GM18505 (cell line): ENCODE results near the gene SORL1.

Experiments used
- ATAC-seq: cut with Tn5 transposase; IDR thresholded peaks from one replicate; pipeline ENCODE4 v1.9.1; 2021; ENCODE audit not compliant: unreplicated experiment
- POLR2A ChIP-seq: IDR thresholded peaks from 4 replicates; pipeline ENCODE4 v1.6.1; 2011; ENCODE audit warnings: borderline replicate concordance; ENCODE audit not compliant: insufficient read depth, insufficient read length; ENCODE audit errors: extremely low read depth

SORL1 gene

DNA sequence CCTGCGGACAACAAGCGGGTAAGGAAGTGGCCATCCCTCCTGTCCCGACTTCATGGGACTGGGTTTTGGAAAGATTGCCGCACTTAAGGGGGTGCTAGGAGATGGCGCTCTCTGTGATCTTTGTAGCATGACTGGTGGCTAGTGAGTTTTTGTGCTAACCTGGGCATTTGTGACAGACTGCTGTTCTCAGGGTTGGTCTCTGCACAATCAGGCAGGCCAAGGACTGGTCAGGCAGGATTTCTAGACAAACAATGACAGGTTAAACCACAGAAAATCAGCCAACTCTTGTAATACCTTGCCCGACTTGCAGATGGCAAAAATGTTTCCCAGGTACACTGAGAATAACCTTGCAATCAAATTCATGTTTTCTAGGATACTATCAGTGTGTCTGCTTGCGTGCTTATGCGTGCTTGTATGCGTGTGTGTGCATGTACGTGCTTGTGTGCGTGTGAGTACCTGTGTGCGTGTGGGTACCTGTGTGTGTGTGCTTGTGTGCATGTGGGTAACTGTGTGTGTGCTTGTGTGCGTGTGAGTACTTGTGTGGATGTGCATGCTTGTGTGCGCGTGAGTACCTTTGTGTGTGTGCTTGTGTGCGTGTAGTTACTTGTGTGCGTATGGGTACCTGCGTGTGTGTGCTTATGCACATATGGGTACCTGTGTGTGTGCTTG lies 26.2 kb downstream of the SORL1 start:
- ATAC-seq: no peak
- TF ChIP-seq POLR2A: no peak

DNA sequence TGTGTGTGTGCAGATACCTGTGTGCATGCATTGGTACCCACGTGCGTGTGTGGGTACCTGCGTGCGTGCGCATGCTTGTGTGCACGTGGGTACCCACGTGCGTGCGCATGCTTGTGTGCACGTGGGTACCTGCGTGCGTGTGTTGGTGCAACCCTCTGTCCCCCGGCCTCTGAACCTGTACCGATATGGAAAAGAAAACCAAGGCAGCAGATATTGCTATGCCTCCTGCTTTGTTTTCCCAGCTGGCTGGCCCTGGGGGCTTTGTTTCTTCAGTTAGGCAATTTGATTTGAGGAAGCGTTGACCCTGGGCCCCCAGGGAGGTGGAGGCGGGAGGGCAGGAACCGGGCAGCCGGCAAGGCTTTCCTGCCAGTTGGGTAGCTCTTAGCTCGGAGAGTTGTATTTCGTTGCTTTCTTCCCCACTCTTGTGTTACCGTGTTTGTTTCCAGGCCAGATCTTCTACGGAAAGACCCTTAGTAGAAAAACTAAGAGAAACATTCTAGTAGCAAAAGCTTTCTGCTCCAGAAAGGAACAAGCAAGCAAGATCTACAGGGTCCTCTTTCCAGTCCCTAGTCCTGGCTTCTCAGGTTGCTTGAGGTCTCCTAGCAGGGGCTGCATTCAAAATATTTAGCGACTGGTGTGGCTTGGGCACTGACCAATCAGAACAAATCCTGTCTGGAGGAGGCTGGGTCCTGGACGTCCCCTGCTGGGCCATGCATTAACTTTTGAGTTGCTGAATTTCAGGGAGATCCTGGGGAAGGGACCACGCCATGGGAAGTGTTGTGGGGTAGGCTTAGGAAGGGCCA lies 27.0 kb downstream of the SORL1 start:
- TF ChIP-seq POLR2A: no peak
- no peak for ATAC-seq

DNA sequence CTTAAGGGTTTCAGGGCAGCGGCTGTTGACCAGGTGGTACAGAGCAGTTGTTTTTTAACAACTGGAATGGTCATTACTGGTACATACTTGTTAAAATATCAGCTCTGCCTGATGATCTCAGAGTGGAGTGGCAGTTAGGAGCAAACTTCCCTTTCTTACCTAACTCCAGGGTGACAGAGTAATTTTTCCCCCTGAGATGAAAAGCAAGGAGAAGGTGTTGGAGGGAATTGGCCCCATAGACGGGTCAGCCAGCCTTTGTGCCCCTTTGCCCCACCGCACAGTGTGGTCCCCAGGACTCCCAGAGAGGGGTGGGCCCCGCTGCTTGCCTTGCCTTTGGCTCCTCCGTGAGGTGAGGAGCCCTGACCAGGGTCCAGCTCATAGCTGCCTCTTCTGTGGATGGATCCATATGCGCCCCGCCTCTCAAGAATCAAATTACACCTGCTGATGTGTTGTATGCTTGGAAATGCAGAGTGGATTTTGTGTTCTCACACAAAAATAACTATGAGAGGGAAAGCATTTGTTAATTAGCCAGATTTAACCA lies 27.7 kb downstream of the SORL1 start:
- TF ChIP-seq POLR2A: no peak
- no peak for ATAC-seq

DNA sequence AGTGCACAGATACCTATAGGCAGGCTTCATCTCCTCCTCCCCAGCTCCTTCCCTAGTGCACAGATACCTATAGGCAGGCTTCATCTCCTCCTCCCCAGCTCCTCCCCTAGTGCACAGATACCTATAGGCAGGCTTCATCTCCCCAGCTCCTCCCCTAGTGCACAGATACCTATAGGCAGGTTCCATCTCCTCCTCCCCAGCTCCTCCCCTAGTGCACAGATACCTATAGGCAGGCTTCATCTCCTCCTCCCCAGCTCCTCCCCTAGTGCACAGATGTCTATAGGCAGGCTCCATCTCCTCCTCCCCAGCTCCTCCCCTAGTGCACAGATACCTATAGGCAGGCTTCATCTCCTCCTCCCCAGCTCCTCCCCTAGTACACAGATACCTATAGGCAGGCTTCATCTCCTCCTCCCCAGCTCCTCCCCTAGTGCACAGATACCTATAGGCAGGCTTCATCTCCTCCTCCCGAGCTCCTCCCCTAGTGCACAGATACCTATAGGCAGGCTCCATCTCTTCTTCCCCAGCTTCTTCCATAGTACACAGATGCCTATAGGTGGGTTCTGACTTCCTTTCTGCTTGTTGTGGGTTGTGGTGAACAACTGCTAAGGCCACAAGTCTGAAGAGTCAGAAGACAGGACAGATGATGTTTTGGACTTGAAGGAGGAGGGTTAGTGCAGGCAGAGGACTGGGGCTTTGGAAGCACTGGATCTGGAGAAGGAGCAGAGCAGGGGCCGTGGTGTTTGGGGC lies 29.5 kb downstream of the SORL1 start:
- peak; percentile 61 for TF ChIP-seq POLR2A
- peak; percentile 43 for ATAC-seq

DNA sequence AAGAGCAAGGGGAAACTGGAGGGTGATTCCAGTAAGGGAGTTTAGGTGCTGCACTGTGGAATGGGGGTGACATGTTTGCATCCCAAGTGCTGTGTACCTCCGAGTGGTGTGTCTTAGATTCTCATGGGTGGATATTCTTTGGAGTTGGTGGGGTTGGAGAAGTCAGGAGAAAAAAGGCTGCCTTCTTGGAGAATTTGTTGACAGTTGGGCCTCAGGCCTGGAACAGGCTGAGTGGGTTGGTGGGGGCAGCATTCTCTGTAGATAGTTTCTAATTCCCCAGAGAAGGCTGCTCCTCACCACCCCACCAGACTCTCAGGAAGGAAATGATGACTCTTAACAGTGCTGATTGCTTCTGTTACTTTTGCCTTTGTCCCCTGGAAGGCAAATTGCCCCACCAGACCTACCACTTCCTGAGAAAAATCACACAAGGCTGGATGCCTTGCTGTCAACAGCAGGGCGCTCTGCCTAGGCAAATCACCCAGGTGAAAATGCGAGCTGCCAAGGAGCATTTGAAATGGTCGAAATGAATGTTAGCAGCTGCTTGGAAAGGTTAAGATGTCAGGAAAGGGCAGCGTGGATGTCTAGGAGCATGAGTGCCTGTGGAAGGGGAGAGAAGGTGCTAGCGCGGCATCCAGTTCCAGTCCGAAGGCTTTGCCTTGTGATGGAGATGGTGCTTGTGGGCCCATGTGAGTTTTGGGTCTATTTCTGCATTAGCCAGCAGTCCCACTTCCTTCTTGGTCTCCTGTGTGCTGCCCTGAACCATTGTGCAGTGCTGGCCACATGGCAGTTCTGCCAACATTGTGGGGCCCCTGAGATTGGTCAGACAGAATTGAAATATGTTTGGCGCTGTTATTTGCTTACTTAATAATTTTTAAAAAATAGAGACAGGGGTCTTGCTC lies 30.4 kb downstream of the SORL1 start:
- peak; percentile 85 for ATAC-seq
- peak; percentile 48 for TF ChIP-seq POLR2A

DNA sequence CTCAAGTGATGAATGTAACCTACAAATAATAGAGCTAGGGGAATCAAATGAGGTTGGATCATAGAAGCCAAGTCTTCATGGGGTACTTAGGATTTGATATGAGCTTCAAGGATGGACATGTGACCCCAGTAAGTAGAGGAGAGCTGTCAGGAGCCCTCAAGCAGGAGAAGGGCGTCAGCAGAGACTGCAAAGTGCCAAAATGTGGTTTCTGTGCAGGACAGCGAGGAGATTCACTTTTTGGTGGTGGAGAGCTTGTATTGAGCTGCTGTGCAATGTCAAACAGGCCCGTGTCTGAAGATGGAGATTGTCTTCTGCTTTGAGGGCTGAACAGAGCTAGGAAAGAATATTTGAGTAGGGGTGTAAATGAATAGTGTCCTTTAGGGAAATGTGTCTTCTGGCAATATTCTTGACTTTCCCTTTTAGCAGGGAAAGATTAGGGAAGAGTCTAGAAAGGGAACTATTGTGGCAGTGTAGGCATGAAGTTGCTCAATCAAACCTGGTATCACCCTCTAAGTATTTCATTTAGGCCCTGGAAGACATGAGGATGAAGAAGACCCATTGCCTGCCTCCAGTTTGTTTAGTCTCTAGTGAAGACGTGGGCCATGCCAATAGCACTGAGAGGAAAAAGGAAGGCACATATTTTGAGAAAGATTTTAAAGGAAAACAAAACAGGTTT lies 31.8 kb downstream of the SORL1 start:
- TF ChIP-seq POLR2A: no peak
- no peak for ATAC-seq

DNA sequence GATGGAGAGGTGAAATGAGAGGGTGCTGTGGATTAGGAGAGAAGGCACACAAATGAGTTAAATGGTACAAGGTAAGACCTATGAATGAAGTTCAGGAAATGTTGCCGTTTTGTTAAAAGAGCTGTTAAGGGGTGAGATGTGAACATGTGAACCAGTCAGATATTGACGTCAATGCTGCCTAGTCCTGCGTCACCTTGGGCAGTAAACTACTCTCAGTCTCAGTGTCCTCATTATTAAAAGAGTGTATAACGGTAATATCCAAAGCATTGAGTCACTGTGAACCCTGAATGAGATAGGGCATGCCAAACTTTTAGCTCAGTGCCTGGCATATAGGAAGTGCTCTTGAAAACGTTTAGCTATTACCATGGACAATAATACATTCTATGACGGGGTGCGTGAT lies 33.1 kb downstream of the SORL1 start:
- no peak for ATAC-seq
- TF ChIP-seq POLR2A: no peak

DNA sequence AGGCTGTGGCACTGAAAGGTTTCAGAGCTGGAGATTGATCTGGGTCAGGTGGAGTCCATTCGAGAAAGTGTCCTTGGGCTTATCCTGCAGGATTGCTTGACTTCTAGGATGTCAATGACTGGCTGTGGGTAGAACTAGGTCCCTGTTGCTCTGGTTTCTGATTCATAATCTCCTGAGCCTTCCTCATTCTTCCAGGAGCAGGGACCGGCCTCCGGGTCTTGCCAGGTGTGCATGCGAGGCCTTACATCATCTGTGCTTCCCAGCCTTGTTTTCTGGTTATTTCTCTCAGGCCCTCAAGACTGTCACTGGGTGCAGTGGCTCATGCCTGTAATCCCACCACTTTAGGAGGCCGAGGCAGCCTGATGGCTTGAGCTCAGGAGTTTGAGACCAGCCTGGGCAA lies 33.9 kb downstream of the SORL1 start:
- TF ChIP-seq POLR2A: no peak
- ATAC-seq: no peak

DNA sequence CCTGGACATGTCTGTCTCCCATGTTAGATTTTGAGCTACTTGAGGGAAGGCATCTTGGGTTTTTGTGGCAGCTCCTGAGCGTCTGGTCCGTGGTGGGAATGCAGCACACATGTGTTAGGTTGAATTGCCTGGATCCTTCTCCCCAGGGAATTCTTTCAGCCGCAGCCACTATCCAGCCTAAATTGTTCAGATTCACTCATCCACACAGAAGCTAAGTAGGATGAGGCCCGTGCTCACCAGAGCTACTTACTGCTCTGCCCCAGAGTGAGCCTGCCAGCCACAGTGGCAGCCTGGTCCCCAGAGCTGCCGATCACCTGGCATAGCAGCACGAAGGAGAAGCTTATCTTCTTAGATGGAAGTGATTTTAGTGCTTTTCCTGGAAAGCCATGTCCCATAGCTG lies 35.1 kb downstream of the SORL1 start:
- TF ChIP-seq POLR2A: no peak
- no peak for ATAC-seq

DNA sequence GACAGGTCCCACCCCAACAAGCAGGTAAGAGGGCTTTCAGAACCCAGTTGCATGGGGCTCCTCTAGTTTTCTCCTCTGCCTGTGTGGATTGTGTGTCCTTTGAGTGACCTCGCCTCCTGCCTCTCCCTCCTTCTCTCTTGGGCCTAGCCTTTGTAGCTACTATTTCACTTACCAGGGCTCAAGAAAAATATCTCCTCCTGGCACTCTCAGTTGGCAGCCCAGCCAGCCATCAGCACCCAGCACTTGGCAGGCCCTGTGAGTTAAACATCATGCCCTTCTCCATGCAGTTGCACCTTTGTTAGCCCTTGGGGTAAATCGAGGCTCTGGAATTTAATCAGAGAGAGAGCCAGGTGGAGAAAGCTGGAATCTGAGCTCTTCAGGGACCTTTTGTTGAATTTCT lies 36.1 kb downstream of the SORL1 start:
- no peak for ATAC-seq
- TF ChIP-seq POLR2A: no peak

DNA sequence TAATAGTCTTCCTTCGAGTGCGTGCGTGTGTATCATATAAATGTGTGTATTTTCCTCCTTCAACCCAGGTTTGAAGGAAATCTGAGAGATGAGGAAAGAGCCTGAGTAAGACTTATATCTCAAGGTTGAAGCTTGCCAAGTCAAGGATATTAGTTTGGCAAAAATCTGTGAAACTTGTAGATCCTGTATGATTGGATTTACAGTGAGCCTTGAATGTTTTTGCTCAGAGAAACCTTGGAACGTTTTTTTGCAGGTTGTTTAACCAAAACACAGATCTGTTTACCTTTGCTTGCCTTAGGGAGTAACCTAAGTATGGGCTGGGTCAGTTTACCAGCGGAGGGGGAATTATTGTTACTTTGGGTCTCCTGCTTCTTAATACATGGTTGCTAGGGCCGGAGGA lies 36.5 kb downstream of the SORL1 start:
- TF ChIP-seq POLR2A: no peak
- no peak for ATAC-seq

DNA sequence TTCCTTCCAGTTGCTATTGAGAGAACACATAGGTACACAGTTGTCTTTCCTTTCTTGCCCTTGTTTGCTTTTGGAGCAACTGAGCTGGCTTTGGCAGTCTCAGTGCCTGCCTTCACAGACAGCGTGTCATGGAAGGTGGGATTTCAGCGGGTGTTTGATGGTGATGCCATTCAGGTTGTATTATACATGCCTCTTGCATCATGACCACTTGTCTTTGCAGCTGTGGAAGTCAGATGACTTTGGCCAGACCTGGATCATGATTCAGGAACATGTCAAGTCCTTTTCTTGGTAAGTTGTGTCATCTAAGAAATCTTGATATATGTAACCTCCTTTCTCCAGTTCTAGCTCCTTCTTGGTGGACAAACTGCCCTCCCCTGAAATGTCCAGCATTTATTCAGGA lies 37.7 kb downstream of the SORL1 start:
- TF ChIP-seq POLR2A: no peak
- no peak for ATAC-seq

DNA sequence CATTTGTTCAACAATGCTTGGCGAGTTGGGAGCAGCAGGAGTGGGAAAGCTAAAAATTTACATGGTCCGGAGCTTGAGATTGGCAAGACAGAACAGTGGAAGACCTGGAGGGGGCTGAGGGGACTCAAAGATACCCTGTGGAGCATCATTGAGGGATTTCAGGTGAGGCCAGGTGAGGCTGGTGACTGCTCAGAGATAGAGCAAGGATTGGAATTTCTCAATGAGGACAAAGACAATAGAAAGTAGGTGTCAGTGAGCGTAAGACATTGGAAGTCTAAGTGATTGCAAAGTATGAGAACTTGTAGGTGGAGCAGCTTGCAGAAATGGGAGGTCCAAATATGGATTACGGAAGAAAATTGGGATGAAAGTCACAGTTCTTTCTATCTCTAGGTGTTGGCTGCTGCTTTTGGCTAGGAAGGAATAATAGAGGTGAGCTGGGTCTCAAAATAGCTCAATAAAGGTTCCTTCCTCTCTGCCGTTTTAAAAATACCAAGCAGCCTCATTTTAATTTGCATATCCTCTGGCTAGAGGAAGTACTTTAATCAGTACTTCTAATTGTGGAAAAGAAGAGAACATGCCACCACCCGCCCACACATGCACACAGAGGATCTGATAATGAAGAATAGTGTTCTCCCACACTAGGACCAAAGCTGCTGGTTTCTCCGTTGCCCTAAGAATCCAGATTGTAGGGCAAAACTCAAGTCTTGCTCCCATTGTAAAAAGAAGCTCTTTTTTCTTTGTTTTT lies 42.4 kb downstream of the SORL1 start:
- peak; percentile 59 for ATAC-seq
- no peak for TF ChIP-seq POLR2A
